Thoracic aorta (tissue), 2 donors: ENCODE results near the gene KRTAP19-1. TPM values are rescaled to one million over a fixed set of nuclear protein-coding genes. Genes with fewer than 3 reads are reported as not detected.

Experiments
- ATAC-seq: fragments of 150-250 bp; one replicate; pipeline ENCODE4 v1.8.0; 2017; ENCODE audit warnings: low read depth; ENCODE audit not compliant: insufficient number of reproducible peaks, low FRiP score
- DNase-seq: peaks from one replicate; pipeline ENCODE4 v3.0.0-alpha.2; 2020; ENCODE audit warnings: low spot score
- H3K27ac ChIP-seq, 2 donors: fragments of 200-600 bp; sonication (generic); 1 replicate in 1 of 2; 2 replicates in 1 of 2; pipeline ENCODE4 v1.5.1; 2016; ENCODE audit warnings: mild to moderate bottlenecking in 2 of 2, moderate library complexity in 2 of 2
- H3K27me3 ChIP-seq: fragments of 200-600 bp; sonication (generic); replicated peaks from 2 replicates; pipeline ENCODE4 v1.6.0; 2016; ENCODE audit warnings: mild to moderate bottlenecking; ENCODE audit not compliant: insufficient read depth
- H3K36me3 ChIP-seq: fragments of 200-600 bp; sonication (generic); one replicate; pipeline ENCODE4 v1.5.1; 2016
- H3K4me1 ChIP-seq, 2 donors: fragments of 200-600 bp; sonication (generic); 1 replicate in 1 of 2; 2 replicates in 1 of 2; pipeline versions ENCODE4 v1.5.1 to v1.6.0; 2016; ENCODE audit warnings: low read depth in 2 of 2, mild to moderate bottlenecking in 1 of 2; ENCODE audit not compliant: control insufficient read depth in 1 of 2
- H3K4me3 ChIP-seq: fragments of 200-600 bp; sonication (generic); 2 replicates; pipeline ENCODE4 v1.5.1; 2016; ENCODE audit warnings: mild to moderate bottlenecking
- H3K9me3 ChIP-seq: fragments of 200-600 bp; sonication (generic); 2 replicates; pipeline ENCODE4 v1.5.1; 2016
- total RNA-seq, 2 donors: library from RNA; depleted of rRNA; stranded (reverse); fragments of >200 nt; gene quantifications; one replicate each; pipeline versions ENCODE4 v1.1.0 to v1.2.3, GENCODE V29; 2016
- TF ChIP-seq, protein P1 (sequence below): fragments of 200-600 bp; sonication (generic); IDR thresholded peaks from one replicate; pipeline ENCODE4 v1.5.1; 2019; ENCODE audit warnings: antibody characterized with exemption

KRTAP19-1 gene
- total RNA-seq, 2 donors from 2014 or later: not detected

- no peaks in the 10 kb centered on the region for H3K36me3 ChIP-seq
- H3K27ac ChIP-seq: no peak overlapping the region
- ATAC-seq: no peak
- no peaks in the 10 kb centered on the region for H3K27me3 ChIP-seq
- DNase-seq: no peak
- TF ChIP-seq, protein P1, sequence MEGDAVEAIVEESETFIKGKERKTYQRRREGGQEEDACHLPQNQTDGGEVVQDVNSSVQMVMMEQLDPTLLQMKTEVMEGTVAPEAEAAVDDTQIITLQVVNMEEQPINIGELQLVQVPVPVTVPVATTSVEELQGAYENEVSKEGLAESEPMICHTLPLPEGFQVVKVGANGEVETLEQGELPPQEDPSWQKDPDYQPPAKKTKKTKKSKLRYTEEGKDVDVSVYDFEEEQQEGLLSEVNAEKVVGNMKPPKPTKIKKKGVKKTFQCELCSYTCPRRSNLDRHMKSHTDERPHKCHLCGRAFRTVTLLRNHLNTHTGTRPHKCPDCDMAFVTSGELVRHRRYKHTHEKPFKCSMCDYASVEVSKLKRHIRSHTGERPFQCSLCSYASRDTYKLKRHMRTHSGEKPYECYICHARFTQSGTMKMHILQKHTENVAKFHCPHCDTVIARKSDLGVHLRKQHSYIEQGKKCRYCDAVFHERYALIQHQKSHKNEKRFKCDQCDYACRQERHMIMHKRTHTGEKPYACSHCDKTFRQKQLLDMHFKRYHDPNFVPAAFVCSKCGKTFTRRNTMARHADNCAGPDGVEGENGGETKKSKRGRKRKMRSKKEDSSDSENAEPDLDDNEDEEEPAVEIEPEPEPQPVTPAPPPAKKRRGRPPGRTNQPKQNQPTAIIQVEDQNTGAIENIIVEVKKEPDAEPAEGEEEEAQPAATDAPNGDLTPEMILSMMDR: no peak
- H3K4me1 ChIP-seq: no peaks in the 10 kb centered on the region
- no peaks in the 10 kb centered on the region for H3K9me3 ChIP-seq
- no peak overlapping the region for H3K4me3 ChIP-seq
Measured at GRCh38 chr21:30444204-30444603, 36.0 kb downstream of the KRTAP19-1 start.

- no peaks in the 10 kb centered on the region for H3K9me3 ChIP-seq
- H3K4me1 ChIP-seq: no peaks in the 10 kb centered on the region
- TF ChIP-seq, protein P1: no peak
- ATAC-seq (no peak), DNase-seq (no peak)
- H3K4me3 ChIP-seq: no peak overlapping the region
- H3K27me3 ChIP-seq: no peaks in the 10 kb centered on the region
- no peaks in the 10 kb centered on the region for H3K36me3 ChIP-seq
- no peak overlapping the region for H3K27ac ChIP-seq
Measured at GRCh38 chr21:30443226-30443625, 36.9 kb downstream of the KRTAP19-1 start.

GRCh38 chr21:30439975-30440374 is 40.2 kb downstream of the KRTAP19-1 start, which contains the start of gene KRTAP15-1:
Gene KRTAP15-1, plus strand, starts transcription at chr21:30440275. Its CDS starts 53 bp downstream, at chr21:30440328.
- DNase-seq (no peak), ATAC-seq (no peak)
- no peaks in the 10 kb centered on the region for H3K36me3 ChIP-seq
- H3K4me1 ChIP-seq: no peaks in the 10 kb centered on the region
- H3K9me3 ChIP-seq: no peaks in the 10 kb centered on the region
- TF ChIP-seq, protein P1: no peak
- no peaks in the 10 kb centered on the region for H3K27me3 ChIP-seq
- no peak within 1 kb of the TSS for H3K4me3 ChIP-seq
- no peak within 1 kb of the TSS for H3K27ac ChIP-seq

GRCh38 chr21:30437010-30437565 is 43.1 kb downstream of the KRTAP19-1 start:
- no peaks in the 10 kb centered on the region for H3K9me3 ChIP-seq
- no peak for DNase-seq
- no peaks in the 10 kb centered on the region for H3K36me3 ChIP-seq
- no peak for ATAC-seq
- H3K4me1 ChIP-seq: no peaks in the 10 kb centered on the region
- TF ChIP-seq, protein P1: no peak
- H3K27me3 ChIP-seq: no peaks in the 10 kb centered on the region
- H3K4me3 ChIP-seq: no peak overlapping the region
- H3K27ac ChIP-seq: no peak overlapping the region

GRCh38 chr21:30434033-30434631 is 46.0 kb downstream of the KRTAP19-1 start:
- ATAC-seq (no peak), DNase-seq (no peak)
- Histone ChIP-seq H3K27ac (no peak overlapping the region), H3K4me3 (no peak overlapping the region), H3K9me3 (no peaks in the 10 kb centered on the region), H3K27me3 (no peaks in the 10 kb centered on the region), H3K36me3 (no peaks in the 10 kb centered on the region), H3K4me1 (no peaks in the 10 kb centered on the region)
- TF ChIP-seq, protein P1: peak; percentile 28
